ENCODE data around the gene SAMD11. TPM values are rescaled to one million over a fixed set of nuclear protein-coding genes. Genes with fewer than 3 reads are reported as not detected.

The SAMD11 gene
- total and polyA plus RNA-seq, 2 of the 13 experiments (the other 11 are each of a cell fraction or from before 2014, with no cell fraction given) = 0.11 TPM; not detected in 1

DNA sequence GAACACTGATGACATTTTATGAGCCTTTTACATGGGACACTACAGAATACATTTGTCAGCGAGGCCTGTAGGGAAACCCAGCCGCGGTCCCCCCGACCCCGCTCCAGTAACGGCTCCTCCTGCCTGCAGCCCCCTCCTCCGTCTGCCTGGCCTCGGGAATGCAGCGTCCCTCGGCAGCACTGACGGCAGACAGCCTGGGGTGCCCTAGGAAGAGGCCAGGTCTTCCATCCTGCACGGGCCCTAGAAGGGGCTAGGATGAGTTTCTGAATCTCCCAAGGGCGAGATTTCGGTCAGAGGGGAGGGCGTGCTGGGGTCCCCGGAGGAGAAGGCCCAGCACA is 8.4 kb downstream of the SAMD11 start:
- Histone ChIP-seq H2AFZ (ENCODE audit: low read length) (no peak overlapping the region), H3K4me3 (replicated peaks in 1 of 3; ENCODE audit: insufficient read depth in 1 of 3, low read depth in 2 of 3, low read length in 3 of 3) (no peak overlapping the region), H4K20me1 (ENCODE audit: insufficient read depth, low read length) (no peaks in the 10 kb centered on the region), H3K9ac (ENCODE audit: insufficient read depth, low read depth, low read length) (no peak overlapping the region), H3K27ac (ENCODE audit: extremely low read length, insufficient read depth, low read length) (no peak overlapping the region), H3K27me3 (ENCODE audit: control insufficient read depth in 1 of 2, insufficient read depth in 2 of 2, low read length in 2 of 2) (peaks cover 34 to 87% of the 10 kb centered on the region in 2 experiments), H3K4me1 (ENCODE audit: insufficient read depth, low read length) (no peaks in the 10 kb centered on the region), H3K4me2 (ENCODE audit: low read depth, low read length) (no peak overlapping the region), H3K36me3 (replicated peaks in 1 of 2; ENCODE audit: control insufficient read depth in 1 of 2, insufficient read depth in 2 of 2, low read length in 2 of 2) (no peaks in the 10 kb centered on the region), H3K9me3 (ENCODE audit: low read length) (no peaks in the 10 kb centered on the region), H3K79me2 (ENCODE audit: insufficient read depth, low read length) (no peaks in the 10 kb centered on the region)
- no TSS peak for BruUV-seq (replicated peaks)
- FAIRE-seq = no peak
- no peak for TF ChIP-seq REPIN1 (CRISPR knock-in tag; IDR thresholded peaks at IDR 0.05; ENCODE audit: borderline replicate concordance, low read depth)
- no peak for TF ChIP-seq ZNF703 (CRISPR knock-in tag; IDR thresholded peaks at IDR 0.05; ENCODE audit: borderline replicate concordance)
- no peak for TF ChIP-seq ZNF160 (CRISPR knock-in tag; IDR thresholded peaks at IDR 0.05)
- TF ChIP-seq, protein P1, sequence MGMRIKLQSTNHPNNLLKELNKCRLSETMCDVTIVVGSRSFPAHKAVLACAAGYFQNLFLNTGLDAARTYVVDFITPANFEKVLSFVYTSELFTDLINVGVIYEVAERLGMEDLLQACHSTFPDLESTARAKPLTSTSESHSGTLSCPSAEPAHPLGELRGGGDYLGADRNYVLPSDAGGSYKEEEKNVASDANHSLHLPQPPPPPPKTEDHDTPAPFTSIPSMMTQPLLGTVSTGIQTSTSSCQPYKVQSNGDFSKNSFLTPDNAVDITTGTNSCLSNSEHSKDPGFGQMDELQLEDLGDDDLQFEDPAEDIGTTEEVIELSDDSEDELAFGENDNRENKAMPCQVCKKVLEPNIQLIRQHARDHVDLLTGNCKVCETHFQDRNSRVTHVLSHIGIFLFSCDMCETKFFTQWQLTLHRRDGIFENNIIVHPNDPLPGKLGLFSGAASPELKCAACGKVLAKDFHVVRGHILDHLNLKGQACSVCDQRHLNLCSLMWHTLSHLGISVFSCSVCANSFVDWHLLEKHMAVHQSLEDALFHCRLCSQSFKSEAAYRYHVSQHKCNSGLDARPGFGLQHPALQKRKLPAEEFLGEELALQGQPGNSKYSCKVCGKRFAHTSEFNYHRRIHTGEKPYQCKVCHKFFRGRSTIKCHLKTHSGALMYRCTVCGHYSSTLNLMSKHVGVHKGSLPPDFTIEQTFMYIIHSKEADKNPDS (CRISPR knock-in tag; IDR thresholded peaks at IDR 0.05) = no peak
- TF ChIP-seq ZNF841 (CRISPR knock-in tag; IDR thresholded peaks at IDR 0.05; ENCODE audit: borderline replicate concordance) = no peak
- TF ChIP-seq SMAD3 (CRISPR knock-in tag; IDR thresholded peaks at IDR 0.05) = no peak
- no peak for TF ChIP-seq HES4 (CRISPR knock-in tag; IDR thresholded peaks at IDR 0.05; ENCODE audit: borderline replicate concordance)
- TF ChIP-seq, protein P2, sequence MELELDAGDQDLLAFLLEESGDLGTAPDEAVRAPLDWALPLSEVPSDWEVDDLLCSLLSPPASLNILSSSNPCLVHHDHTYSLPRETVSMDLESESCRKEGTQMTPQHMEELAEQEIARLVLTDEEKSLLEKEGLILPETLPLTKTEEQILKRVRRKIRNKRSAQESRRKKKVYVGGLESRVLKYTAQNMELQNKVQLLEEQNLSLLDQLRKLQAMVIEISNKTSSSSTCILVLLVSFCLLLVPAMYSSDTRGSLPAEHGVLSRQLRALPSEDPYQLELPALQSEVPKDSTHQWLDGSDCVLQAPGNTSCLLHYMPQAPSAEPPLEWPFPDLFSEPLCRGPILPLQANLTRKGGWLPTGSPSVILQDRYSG (CRISPR knock-in tag; IDR thresholded peaks at IDR 0.05) = no peak
- POLR2A ChIA-PET = no interaction called here
- CTCF ChIA-PET (ENCODE audit: low intra/inter-chr PET ratio, low total read pairs) = no interaction called here
- no peak for DNase-seq (ENCODE audit: low spot score)
- no peak for ATAC-seq
- in situ Hi-C loops (cut with HindIII; ENCODE audit: extremely low pct_ligation_motif_present, low pct_unique_long_range_greater_than_20kb) (no loop called here), intact Hi-C loops (cut with micrococcal nuclease; ENCODE audit: unreplicated experiment) (no loop called here)
- 4% methylated on average over 12 of the region's 16 CpGs for WGBS (ENCODE audit: low lambda C conversion rate)

All from HepG2 (cell line).